Heart left ventricle (tissue), 13 donors: Measurements from ENCODE around the gene CBX7.

Experiments used
- POLR2A ChIP-seq, 2 donors: fragments of 450-650 bp; IDR thresholded peaks; one replicate each; pipeline ENCODE4 v1.6.1; 2017; ENCODE audit warnings: antibody characterized with exemption in 2 of 2, mild to moderate bottlenecking in 2 of 2, moderate library complexity in 2 of 2
- TF ChIP-seq, protein P1 (sequence below), 12 donors: fragments of 200-600 bp; sonication (generic) in 4 of 12; IDR thresholded peaks; one replicate each; pipeline versions ENCODE4 v1.5.0 to v1.8.0; 2018 to 2022; ENCODE audit warnings: antibody characterized with exemption in 12 of 12, mild to moderate bottlenecking in 5 of 12
- donor health status: ischemic (EF 13 %, LVEDD 7.1; RV severe dilation, severe dysfunction).
- donor health status: DM: no; HTN: yes; CAD: no.
- donor health status: DM: no; HTN: no; CAD: no.
- donor health status: ischemic (EF 25% LVEDD 6.9; RV normal size, moderate dysfunction).
- donor health status: ischemic (EF 25% LVEDD 5.7; RV mildly dilated, moderate dysfunction).
- donor health status: ischemic (EF 35%, LVEDD 5.7; RV mildly dilated, moderate dysfunction).
- donor health status: nonischemic (EF 11% LVEDD 7.7; RV severe dilation, severe dysfunction).
- donor health status: DM: yes; HTN: yes; CAD: no.
- donor health status: PGD.
- donor health status: ischemic (EF 29% LVEDD 5.4; RV normal size, mild dysfunction).
- donor health status: nonischemic (EF 23%, LVEDD 6.1; RV moderate dilation, normal function).

DNA sequence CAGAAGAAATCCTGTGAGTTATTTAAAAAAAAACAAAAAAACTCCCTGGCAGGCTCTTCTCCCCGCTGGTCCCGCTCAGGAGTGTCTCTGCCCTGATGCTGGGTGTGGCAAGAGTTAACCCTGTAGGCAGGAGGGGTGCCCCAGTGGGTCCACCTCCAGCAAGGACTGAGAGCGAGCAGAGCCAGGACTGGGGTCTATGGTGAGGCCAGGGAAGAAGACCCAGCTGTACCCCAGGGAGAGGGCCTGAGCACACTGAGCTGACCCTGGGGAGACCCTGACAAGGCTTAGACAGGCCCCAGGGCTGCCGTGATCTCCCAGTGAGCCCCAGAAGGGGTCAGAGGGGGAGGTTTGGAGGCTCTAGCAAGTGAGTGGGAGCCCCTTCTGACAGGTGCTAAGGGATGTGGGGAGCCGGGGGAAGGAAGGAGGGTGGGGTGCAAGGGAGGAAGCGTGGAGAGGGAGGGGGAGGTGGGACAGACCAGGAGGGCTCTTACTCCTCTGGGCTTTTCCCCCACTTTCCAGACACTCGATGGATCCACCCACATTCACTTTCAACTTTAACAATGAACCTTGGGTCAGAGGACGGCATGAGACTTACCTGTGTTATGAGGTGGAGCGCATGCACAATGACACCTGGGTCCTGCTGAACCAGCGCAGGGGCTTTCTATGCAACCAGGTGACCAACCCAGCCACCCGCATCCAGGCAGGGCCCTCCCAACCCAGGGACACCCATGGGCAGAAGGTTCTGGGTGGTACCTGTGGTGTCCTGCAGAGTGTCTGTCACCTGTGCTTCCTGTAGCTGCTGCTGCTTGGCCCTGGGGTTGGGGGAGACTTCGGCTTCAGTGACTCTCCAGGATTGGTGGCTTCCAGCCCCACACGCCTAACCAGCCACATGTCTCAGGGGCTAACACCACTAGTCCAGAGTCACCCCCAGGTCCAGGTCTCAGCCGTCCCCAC is 69.0 kb downstream of the CBX7 start:
- TF ChIP-seq, protein P1, sequence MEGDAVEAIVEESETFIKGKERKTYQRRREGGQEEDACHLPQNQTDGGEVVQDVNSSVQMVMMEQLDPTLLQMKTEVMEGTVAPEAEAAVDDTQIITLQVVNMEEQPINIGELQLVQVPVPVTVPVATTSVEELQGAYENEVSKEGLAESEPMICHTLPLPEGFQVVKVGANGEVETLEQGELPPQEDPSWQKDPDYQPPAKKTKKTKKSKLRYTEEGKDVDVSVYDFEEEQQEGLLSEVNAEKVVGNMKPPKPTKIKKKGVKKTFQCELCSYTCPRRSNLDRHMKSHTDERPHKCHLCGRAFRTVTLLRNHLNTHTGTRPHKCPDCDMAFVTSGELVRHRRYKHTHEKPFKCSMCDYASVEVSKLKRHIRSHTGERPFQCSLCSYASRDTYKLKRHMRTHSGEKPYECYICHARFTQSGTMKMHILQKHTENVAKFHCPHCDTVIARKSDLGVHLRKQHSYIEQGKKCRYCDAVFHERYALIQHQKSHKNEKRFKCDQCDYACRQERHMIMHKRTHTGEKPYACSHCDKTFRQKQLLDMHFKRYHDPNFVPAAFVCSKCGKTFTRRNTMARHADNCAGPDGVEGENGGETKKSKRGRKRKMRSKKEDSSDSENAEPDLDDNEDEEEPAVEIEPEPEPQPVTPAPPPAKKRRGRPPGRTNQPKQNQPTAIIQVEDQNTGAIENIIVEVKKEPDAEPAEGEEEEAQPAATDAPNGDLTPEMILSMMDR (IDR thresholded peaks at IDR 0.05) = no peak
- TF ChIP-seq POLR2A (IDR thresholded peaks at IDR 0.05) = no peak
